H54 (cell line): ENCODE measurements around the gene SPRR2B.
"Not testable (repeated sequence)": the region's sequence is repeated elsewhere in the genome, so short reads cannot be mapped to it uniquely, and the experiment has no call there.

Experiments
- DNase-seq: peaks from one replicate; pipeline ENCODE4 v3.0.0; 2011; ENCODE audit warnings: low spot score, mixed read lengths; ENCODE audit not compliant: insufficient read length
- FAIRE-seq: peaks from 3 replicates; lab custom pipeline; 2011; peaks lifted over from hg19 to GRCh38; lab: Jason Lieb, UNC
- POLR2A ChIP-seq: IDR thresholded peaks from 2 replicates; pipeline ENCODE4 v1.6.1; 2011; ENCODE audit warnings: low read depth, mild to moderate bottlenecking, low read length

SPRR2B gene

DNA sequence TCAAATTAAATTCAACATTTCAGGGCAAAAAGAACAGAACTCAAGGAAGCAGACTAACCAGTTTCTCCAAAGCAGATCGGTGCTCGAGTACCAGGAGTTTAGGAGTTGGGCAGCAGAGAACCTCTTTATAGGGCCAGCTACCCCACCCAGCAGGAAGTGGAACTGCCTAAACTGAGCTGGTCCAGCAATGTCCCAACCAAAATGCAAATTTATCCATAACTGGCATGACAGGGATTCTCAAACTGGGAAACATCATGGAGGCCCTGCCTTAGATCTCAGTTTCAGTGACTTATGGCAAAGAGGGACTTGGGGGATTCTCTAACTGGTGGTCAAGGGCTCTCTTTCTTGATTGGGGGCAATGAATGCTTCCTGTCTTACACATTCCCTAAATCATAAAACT is at the start of gene SPRR2B:
Gene SPRR2B (minus strand): TSS at position 101 of the 400 bp plus-strand sequence. CDS start 772 bp downstream, outside the sequence.
- no peak for TF ChIP-seq POLR2A
- FAIRE-seq = no peak
- DNase-seq = no peak

- no peak for DNase-seq
- no peak for TF ChIP-seq POLR2A
- no peak for FAIRE-seq
These were observed 49.5 kb upstream of the SPRR2B start for GRCh38 chr1:153120945-153121344.

GRCh38 chr1:153119491-153119971 is 48.1 kb upstream of the SPRR2B start:
- FAIRE-seq = no peak
- no peak for DNase-seq
- TF ChIP-seq POLR2A = no peak

- FAIRE-seq, DNase-seq: not testable (repeated sequence)
These were observed 43.9 kb upstream of the SPRR2B start for GRCh38 chr1:153115264-153115663.

DNA sequence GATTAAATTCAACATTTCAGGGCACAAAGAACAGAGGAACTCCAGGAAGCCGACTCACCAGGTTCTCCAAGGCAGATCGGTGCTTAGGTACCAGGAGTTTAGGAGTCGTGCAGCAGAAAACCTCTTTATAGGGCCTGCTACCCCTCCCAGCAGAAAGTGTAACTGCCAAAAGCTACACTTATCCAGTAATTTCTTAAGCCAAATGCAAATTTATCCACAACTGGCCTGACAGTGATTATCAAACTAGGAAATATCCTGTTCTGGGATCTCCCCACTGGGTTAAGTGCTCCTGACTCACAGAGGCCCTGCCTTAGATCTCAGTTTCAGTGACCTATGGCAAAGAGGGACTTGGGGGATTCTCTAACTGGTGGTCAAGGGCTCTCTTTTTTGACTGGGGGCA is 42.0 kb upstream of the SPRR2B start, which contains the start of gene SPRR2F:
Gene SPRR2F (minus strand): TSS at position 101 of the 400 bp plus-strand sequence. CDS start 783 bp downstream, outside the sequence.
- no peak for TF ChIP-seq POLR2A
- DNase-seq = no peak
- FAIRE-seq = no peak

- FAIRE-seq, DNase-seq: not testable (repeated sequence)
These were observed 41.0 kb upstream of the SPRR2B start for GRCh38 chr1:153112454-153112853.

DNA sequence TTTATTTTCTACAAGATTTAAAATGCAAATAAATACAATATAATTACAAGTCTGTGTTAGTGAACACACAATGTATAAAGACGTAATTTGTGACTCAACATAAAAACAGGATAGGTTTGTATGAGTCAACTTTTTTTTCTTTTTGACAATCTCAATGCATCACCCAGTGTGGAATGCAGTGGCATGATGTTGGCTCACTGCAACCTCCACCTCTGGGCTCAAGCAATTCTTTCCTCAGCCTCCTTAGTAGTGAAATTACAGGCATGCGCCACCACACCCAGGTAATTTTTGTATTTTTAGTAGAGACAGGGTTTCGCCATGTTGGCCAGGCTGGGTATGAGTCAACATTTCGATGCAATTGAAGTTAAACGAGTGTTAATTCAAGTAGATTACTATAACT is 28.8 kb upstream of the SPRR2B start:
- DNase-seq (no peak), FAIRE-seq (peak; percentile 11)
- TF ChIP-seq POLR2A = no peak

DNA sequence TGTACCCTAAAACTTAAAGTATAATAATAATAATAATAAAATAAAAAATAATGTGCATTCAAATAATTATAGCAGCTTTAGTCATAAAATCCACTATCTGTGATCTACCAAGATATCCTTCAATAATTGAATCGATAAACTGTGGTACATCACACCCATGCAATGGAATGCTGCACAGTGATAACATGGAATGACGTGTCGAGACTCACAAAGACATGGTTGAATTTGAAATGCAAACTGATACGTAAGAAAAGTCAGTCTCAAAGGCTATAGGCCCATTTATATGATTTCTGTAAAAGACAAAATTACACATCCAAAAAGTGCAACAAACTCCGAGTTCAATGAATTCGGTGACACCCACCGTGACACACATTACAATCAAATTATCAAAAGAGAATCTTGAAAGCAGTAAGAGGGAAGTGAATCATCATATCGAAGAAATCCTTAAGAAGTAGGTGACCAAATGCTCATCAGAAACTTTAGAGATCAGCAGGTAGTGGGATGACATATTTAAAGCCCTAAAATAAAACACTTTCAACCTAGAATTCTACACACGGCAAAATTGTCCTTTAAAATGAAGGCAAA is 28.1 kb upstream of the SPRR2B start:
- FAIRE-seq = no peak
- DNase-seq = no peak
- TF ChIP-seq POLR2A = no peak

DNA sequence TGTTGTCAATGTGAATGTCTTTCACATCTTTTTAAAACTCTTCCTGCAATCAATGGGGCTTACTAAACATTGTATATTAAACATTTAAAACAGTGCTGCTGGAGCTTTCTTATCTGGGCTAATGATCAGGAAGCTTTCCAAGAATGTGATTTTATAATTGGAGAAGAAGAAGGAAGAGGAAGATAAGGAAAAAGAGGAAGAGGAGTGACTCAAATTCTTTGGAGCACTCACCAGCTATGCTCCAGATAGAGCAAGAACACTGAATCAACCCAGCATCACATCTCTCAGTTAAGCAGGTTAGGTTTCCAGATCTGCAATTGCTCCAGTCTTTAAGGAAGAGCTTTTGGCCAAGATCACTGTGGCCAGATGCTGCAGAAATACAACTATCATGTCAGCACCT is 24.4 kb upstream of the SPRR2B start:
- FAIRE-seq = no peak
- DNase-seq = no peak
- no peak for TF ChIP-seq POLR2A

DNA sequence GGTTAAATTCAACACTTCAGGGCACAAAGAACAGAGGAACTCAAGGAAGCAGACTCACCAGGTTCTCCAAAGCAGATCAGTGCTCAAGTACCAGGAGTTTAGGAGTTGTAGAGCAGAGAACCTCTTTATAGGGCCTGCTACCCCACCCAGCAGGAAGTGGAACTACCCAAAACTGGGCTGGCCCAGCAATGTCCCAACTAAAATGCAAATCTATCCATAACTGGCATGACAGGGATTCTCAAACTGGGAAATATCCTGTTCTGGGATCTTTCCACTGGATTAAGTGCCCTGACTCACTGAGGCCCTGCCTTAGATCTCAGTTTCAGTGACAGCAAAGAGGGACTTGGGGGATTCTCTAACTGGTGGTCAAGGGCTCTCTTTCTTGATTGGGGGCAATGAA is 23.0 kb upstream of the SPRR2B start, which contains the start of gene SPRR2E:
Gene SPRR2E (minus strand): TSS at position 101 of the 400 bp plus-strand sequence. CDS start 775 bp downstream, outside the sequence.
- no peak for TF ChIP-seq POLR2A
- DNase-seq (no peak), FAIRE-seq (no peak)

DNA sequence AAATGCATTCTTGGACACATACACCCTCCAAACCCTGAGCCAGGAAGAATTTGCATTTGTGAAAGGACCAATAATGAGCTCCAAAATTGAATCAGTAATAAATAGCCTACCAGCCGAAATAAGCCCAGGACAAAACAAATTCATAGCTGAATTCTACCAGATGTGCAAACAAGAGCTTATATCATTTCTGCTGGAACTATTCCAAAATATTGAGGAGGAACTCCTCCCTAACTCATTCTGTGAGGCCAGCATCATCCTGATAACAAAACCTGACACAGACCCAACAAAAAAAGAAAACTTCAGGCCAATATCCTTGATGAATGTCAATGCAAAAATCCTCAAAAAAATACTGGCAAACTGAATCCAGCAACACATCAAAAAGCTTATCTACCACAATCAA is 16.2 kb upstream of the SPRR2B start:
- DNase-seq (no peak), FAIRE-seq (no peak)
- TF ChIP-seq POLR2A = no peak

DNA sequence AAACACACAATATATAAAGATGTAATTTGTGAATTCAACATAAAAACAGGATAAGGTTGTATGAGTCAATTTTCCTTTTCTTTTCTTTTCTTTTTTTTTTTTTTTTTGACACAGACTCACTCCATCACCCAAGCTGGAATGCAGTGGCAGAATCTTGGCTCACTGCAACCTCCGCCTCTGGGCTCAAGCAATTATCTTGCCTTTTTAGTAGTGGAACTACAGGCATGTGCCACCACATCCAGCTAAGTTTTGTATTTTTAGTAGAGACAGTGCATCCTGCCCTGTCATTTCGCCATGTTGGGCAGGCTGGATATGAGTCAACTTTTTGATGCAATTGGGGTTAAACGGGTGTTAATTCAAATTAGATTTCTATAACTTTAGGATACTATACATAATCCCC is 10.3 kb upstream of the SPRR2B start:
- no peak for DNase-seq
- no peak for FAIRE-seq
- TF ChIP-seq POLR2A = no peak

DNA sequence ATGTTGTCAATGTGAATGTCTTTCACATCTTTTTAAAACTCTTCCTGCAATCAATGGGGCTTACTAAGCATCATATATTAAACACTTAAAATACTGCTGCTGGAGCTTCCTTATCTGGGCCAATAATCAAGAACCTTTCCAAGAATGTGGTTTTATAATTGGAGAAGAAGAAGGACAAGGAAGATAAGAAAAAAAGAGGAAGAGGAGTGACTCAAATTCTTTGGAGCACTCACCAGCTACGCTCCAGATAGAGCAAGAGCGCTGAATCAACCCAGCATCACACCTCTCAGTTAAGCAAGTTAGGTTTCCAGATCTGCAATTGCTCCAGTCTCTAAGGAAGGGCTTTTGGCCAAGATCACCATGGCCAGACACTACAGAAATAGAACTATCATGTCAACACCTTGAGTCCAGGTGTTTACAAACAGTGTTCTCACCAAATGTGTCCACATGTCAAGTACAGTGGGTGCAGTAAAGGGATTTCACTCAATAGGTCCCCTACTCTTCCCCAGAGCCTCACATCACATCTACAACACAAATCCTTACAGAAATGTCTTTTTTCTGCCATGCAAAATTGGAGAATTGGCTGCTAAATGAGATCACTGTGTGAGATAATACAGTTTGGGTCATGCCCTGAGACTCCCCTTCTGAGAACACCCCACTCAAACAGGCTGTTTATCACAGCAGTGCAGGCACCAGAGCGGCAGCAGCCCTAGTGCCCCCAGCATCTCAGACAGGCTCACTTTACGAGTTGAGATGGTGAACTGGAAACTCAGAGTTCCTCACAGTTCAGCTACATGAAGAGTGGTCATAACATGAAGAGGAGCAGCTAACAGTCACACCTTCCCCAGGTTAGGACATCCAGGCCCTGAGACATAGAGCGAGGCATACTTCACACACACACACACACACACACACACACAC is 1.7 kb upstream of the SPRR2B start:
- FAIRE-seq (no peak), DNase-seq (no peak)
- TF ChIP-seq POLR2A = no peak

- DNase-seq (no peak), FAIRE-seq (no peak)
- no peak for TF ChIP-seq POLR2A
These were observed 1.2 kb downstream of the SPRR2B start for GRCh38 chr1:153070243-153070642.
